Caco-2 (cell line): ENCODE measurements around the gene SF3B2. TPM values are rescaled to one million over a fixed set of nuclear protein-coding genes. Genes with fewer than 3 reads are reported as not detected.

ENCODE experiments used
- BruUV-seq: library from RNA; stranded (reverse); fragments of 400-500 nt; replicated peaks from 2 replicates; lab custom pipeline; 2021; lab: Mats Ljungman, UMichigan
- CTCF ChIA-PET: fragments of 300-600 bp; sonication (Branson Sonifier 250); formaldehyde crosslinking; loops from one replicate; lab custom pipeline; 2022; ENCODE audit warnings: antibody characterized with exemption; lab: Charles Lee
- POLR2A ChIA-PET: fragments of 300-600 bp; sonication (Branson Sonifier 250); formaldehyde crosslinking; loops from one replicate; lab custom pipeline; 2022; ENCODE audit warnings: antibody characterized with exemption; lab: Charles Lee
- DNase-seq, 2 experiments: peaks; one replicate each; pipeline versions ENCODE4 v3.0.0 to v3.0.0-alpha.2; 2020 to 2022
- H3K27me3 ChIP-seq: replicated peaks from 2 replicates; pipeline ENCODE4 v1.6.0; 2011; ENCODE audit warnings: low read length; ENCODE audit not compliant: control insufficient read depth, insufficient read depth
- H3K36me3 ChIP-seq: 2 replicates; pipeline ENCODE4 v1.5.1; 2011; ENCODE audit warnings: low read length; ENCODE audit not compliant: control insufficient read depth, insufficient read depth
- H3K4me1 ChIP-seq: fragments of 250-450 bp; sonication (Bioruptor Pico); 2 replicates; pipeline ENCODE4 v1.5.1; 2020; ENCODE audit warnings: mild to moderate bottlenecking
- H3K4me3 ChIP-seq: 2 replicates; pipeline ENCODE4 v1.5.1; 2011; ENCODE audit warnings: low read depth, mild to moderate bottlenecking, control low read depth, low read length
- H3K9me3 ChIP-seq: fragments of 250-450 bp; sonication (Bioruptor Pico); 2 replicates; pipeline ENCODE4 v1.5.1; 2020; ENCODE audit warnings: mild to moderate bottlenecking, moderate library complexity
- H3K27ac Mint-ChIP-seq: one replicate; pipeline ENCODE4 v1.8.0; 2022; ENCODE audit warnings: mixed read lengths; ENCODE audit not compliant: unreplicated experiment
- H3K27me3 Mint-ChIP-seq: one replicate; pipeline ENCODE4 v1.8.0; 2022; ENCODE audit warnings: mixed read lengths; ENCODE audit not compliant: insufficient read depth, unreplicated experiment
- H3K36me3 Mint-ChIP-seq: one replicate; pipeline ENCODE4 v1.8.0; 2022; ENCODE audit warnings: mild to moderate bottlenecking, mixed read lengths; ENCODE audit not compliant: insufficient read depth, unreplicated experiment
- H3K4me1 Mint-ChIP-seq: one replicate; pipeline ENCODE4 v1.8.0; 2022; ENCODE audit warnings: low read depth, mixed read lengths; ENCODE audit not compliant: unreplicated experiment
- H3K4me3 Mint-ChIP-seq: one replicate; pipeline ENCODE4 v1.8.0; 2022; ENCODE audit warnings: mild to moderate bottlenecking, moderate library complexity, mixed read lengths; ENCODE audit not compliant: unreplicated experiment
- H3K9me3 Mint-ChIP-seq: one replicate; pipeline ENCODE4 v1.8.0; 2022; ENCODE audit warnings: mixed read lengths; ENCODE audit not compliant: unreplicated experiment
- CTCF ChIP-seq, 2 experiments: fragments of 200-600 bp in 1 of 2; IDR thresholded peaks; 1 replicate in 1 of 2; 2 replicates in 1 of 2; pipeline versions ENCODE4 v1.5.1 to v1.8.0; 2011 to 2022; ENCODE audit warnings: antibody characterized with exemption in 1 of 2, control low read depth in 1 of 2, inconsistent platforms in 1 of 2, low read depth in 1 of 2, low read length in 1 of 2, mild to moderate bottlenecking in 1 of 2, moderate library complexity in 1 of 2; ENCODE audit not compliant: insufficient read depth in 1 of 2, severe bottlenecking in 1 of 2, unreplicated experiment in 1 of 2
- intact Hi-C: fragments of 100-400 bp; cut with micrococcal nuclease; formaldehyde crosslinking; loops from one replicate; pipeline ENCODE4 v1.10.0; 2022; ENCODE audit not compliant: unreplicated experiment
- total RNA-seq: library from RNA; stranded (reverse); gene quantifications from 2 replicates; pipeline ENCODE4 v1.2.3, GENCODE V29; 2022

Gene SF3B2
- total RNA-seq, 1 experiment from 2014 or later = 224 TPM

GRCh38 chr11:66069715-66070603 is 17.8 kb downstream of the SF3B2 start, which contains the start of gene PACS1:
Gene PACS1, plus strand, starts transcription at chr11:66070272. Its CDS starts 215 bp downstream, at chr11:66070487.
- Histone ChIP-seq H3K4me3 (peak within 1 kb of the TSS; percentile 83), H3K4me1 (peaks cover 15% of the 10 kb centered on the region; the same call in 1 of the 2 replicates), H3K27me3 (no peaks in the 10 kb centered on the region), H3K9me3 (no peaks in the 10 kb centered on the region), H3K36me3 (peaks cover 5% of the 10 kb centered on the region; the same call in 1 of the 2 replicates)
- DNase-seq = peak in 1 of 2 experiments; percentile 78
- peaks cover 70% of the 10 kb centered on the region for H3K36me3 Mint-ChIP-seq
- H3K4me1 Mint-ChIP-seq = peaks cover 17% of the 10 kb centered on the region
- intact Hi-C loops = loop anchor here (2.0 kb wide), 1 partner anchor 17 kb away; the partner anchor contains the start of gene SF3B2
- peak within 1 kb of the TSS; percentile 96 for H3K4me3 Mint-ChIP-seq
- ChIA-PET CTCF (interaction anchor here (0.6 to 2.5 kb wide), 10 partner anchors 10 to 795 kb away, joined by 3 to 6 read pairs (median 5); partner anchors contain the start of gene SF3B2), POLR2A (interaction anchor here (0.6 to 1.4 kb wide), 2 partner anchors 18 to 43 kb away, joined by 6 read pairs; partner anchors contain the start of gene SF3B2)
- TF ChIP-seq CTCF (IDR thresholded peaks at IDR 0.05; ENCODE audit: insufficient read depth in 1 of 2, low read depth in 1 of 2, low read length in 1 of 2, severe bottlenecking in 1 of 2, unreplicated experiment in 1 of 2) = no peak
- no TSS peak for BruUV-seq
- no peaks in the 10 kb centered on the region for H3K27me3 Mint-ChIP-seq
- H3K9me3 Mint-ChIP-seq = no peaks in the 10 kb centered on the region
- peak within 1 kb of the TSS; percentile 91 for H3K27ac Mint-ChIP-seq

- 0 out of 2 replicates have a peak, but pooled peaks cover 3% of the 10 kb centered on the region for H3K36me3 ChIP-seq
- no peaks in the 10 kb centered on the region for H3K9me3 ChIP-seq
- no TSS peak for BruUV-seq
- Mint-ChIP-seq H3K27ac (peak overlapping the region; percentile 91), H3K27me3 (no peaks in the 10 kb centered on the region), H3K9me3 (no peaks in the 10 kb centered on the region), H3K4me3 (peak overlapping the region; percentile 96), H3K36me3 (peaks cover 69% of the 10 kb centered on the region), H3K4me1 (peaks cover 17% of the 10 kb centered on the region)
- H3K27me3 ChIP-seq = no peaks in the 10 kb centered on the region
- H3K4me1 ChIP-seq = peaks cover 15% of the 10 kb centered on the region; the same call in 1 of the 2 replicates
- intact Hi-C loops = loop anchor here (1.0 kb wide), 1 partner anchor 49 kb away; no protein-coding TSS in a partner anchor
- peak overlapping the region; percentile 83 for H3K4me3 ChIP-seq
- no peak for TF ChIP-seq CTCF (IDR thresholded peaks at IDR 0.05; ENCODE audit: insufficient read depth in 1 of 2, low read depth in 1 of 2, low read length in 1 of 2, severe bottlenecking in 1 of 2, unreplicated experiment in 1 of 2)
- ChIA-PET POLR2A (interaction anchor here (0.6 to 0.7 kb wide), 2 partner anchors 43 to 51 kb away, joined by 6 to 10 read pairs; no protein-coding TSS in a partner anchor), CTCF (interaction anchor here (0.6 to 1.3 kb wide), 5 partner anchors 9 to 464 kb away, joined by 3 to 6 read pairs (median 5); no protein-coding TSS in a partner anchor)
- peak in 1 of 2 experiments; percentile 46 for DNase-seq
Observed at GRCh38 chr11:66070604-66071380, 18.6 kb downstream of the SF3B2 start.
